GM08714 (cell line): Measurements from ENCODE around the gene PARP12.

Experiments used
- H3K4me3 ChIP-seq: fragments of 200-500 bp; sonication (Bioruptor generic); 2 replicates; pipeline ENCODE4 v1.5.1; 2014; ENCODE audit warnings: mild to moderate bottlenecking, low read length, inconsistent platforms
- ZNF274 ChIP-seq: IDR thresholded peaks from 2 replicates; pipeline ENCODE4 v1.6.1; 2012; ENCODE audit warnings: mild to moderate bottlenecking, low read depth, low read length

PARP12 gene

DNA sequence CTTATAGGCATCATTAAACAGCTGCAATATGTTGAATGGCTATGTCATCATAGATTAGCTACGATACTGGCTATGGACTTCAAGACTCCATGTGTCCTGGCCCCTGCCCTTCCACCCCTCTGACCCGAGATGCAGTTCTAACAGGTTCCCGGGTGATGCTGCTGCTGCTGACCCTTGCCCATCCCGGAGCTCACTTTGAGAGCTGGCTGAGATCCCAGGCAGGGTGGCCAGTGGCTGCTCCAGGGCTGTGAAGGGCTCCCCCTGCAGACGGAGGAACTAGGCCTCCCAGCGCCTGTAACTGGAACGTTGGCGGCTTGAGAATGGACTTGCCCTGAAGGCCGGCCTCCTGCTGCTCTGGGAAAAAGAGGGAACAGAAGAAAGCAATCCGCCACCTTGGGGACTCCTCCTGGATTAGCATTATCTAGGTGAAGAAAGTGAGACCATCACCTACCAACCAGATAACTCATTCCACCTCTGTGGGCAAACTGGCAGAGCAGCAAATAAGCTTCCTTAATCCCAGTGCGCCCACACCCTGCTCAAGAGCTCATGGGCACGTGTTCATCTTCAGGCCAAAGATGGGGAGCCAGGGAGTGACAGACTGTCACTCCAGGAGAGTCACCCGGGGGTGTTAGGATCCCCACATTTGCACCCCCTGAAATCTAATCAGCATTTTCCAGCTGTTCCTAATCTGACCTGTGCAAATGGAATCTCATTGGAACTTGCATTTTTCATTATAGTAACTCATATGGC is 56.8 kb downstream of the PARP12 start:
- no peak for TF ChIP-seq ZNF274
- no peak overlapping the region for H3K4me3 ChIP-seq

DNA sequence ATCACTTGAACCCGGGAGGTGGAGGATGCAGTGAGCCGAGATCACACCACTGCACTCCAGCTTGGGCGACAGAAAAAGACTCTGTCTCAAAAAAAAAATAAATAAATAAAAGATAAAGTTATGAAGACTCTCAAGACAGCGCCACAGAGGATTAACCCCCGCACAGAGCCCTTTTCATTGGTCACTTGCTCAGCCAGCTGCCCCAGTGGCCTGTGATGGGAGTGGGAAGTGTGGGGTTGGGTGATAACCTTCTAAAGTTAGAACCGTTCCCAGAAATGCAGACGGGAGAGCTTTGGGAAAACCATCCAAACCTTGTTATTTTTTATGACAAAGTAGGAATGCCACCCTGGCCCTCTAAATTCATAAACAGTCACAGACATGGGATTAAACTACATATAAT is 57.4 kb downstream of the PARP12 start:
- no peak for TF ChIP-seq ZNF274

DNA sequence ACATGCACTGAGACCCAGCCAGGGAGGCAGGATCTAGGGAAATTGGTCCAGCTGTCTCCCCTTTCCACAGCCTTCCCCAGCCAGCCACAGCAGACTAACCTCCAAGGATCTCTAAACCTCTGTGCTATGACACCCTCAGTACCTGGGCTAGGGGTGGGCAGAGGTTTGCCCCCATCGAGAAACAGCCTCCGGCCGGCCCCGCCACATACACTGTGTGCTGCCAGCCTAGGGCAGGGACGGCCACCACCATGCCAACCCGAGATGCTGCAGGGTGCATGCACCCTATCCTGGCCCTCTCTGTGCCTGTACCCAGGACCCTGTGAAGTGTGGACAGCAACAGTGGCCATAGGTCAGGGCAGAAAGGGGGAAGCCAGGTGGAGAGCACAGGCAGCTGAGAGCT is 58.1 kb downstream of the PARP12 start:
- TF ChIP-seq ZNF274 = no peak
- no peak overlapping the region for H3K4me3 ChIP-seq

More for the DNA sequence above, 57.4 kb downstream of the PARP12 start:
- no peak overlapping the region for H3K4me3 ChIP-seq

DNA sequence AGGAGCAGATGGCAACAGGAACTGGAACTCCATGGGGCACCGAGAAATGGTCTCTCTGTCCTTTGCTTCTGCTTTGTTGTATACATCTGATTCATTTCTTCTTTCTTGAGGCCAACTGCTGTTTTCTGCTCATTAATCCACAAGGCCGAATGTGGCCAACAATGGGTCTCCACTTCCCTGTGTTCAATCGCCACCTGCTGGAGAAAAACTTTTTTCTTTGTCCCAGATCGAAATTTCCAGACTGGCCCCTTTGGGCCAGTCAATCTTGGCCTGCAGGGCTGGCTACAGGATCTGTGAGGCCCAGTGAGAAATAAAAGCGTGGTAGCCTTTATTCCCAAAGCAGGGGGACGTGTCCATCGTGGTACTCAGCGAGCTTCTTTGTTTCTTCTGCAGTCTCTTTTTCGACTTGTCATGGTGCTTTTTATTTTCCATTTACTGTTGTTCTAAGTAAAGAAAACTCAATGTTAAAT is 58.8 kb downstream of the PARP12 start:
- TF ChIP-seq ZNF274 = no peak
- H3K4me3 ChIP-seq = no peak overlapping the region

DNA sequence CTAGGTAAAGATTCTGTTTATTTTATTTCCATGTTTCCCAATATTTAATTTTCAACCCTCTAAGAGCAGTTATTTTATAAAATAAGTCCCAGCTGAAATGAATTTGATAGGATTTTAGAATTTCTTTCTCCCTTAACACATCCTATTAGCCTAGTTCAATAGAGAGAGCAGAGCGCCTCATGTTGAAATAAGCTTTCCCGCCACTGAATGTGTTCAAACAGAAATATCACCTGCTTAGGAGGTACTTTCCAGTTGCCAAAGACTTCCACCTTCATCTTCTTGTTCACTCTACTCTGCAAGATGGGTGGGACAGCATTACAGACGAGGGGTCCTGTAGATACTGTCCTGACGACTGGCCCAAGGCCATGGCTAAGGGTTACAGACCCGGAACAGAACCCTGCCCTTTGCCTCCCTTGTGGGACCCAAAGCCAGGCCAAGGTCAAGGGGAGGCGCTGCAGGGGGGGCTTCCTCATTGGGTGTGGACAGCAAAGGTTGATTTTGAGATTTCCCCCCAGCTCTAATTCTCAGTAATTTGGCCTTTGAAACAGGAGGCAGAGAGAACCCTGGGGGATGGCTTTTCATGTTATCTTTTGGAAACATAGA is 62.0 kb downstream of the PARP12 start:
- H3K4me3 ChIP-seq = no peak overlapping the region
- no peak for TF ChIP-seq ZNF274

DNA sequence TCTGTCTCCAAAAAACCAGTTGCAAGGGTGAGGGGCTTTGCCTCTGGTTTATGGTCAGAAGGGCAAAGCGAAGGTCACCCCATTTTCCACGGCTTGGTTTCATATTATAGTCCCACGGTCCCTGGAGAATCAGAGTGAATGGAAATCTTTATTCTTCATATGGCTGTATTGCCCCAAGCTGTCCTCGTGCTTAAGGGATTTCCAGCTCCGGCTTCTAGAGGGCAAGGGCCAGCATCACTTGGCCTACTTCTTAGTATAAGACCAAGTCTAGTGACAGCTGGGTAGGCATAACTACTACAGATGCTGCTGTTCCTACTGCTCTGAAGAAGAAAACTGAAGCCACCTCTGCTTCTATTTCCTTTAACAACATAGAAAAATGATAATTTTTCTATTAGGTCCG is 63.2 kb downstream of the PARP12 start:
- H3K4me3 ChIP-seq = no peak overlapping the region
- no peak for TF ChIP-seq ZNF274

DNA sequence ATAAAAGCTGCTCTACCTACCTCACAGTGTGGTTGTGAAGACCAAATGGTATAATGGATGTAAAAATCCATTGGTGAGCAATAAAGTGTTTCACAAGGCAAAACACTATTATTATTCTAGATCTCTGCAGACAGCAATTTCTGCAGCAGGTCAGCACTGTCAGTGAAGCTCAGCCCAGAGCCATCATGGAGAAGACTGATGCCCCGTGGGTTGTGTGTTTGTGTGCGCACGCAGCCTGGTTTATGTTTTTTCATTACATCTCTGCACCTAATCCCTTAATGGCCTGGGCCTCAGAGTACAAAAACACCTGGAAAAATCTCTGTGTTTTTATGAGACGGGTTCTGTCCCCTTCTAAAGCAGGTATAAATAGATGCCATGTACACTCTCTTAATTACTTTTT is 64.2 kb downstream of the PARP12 start:
- no peak for TF ChIP-seq ZNF274
- no peak overlapping the region for H3K4me3 ChIP-seq

DNA sequence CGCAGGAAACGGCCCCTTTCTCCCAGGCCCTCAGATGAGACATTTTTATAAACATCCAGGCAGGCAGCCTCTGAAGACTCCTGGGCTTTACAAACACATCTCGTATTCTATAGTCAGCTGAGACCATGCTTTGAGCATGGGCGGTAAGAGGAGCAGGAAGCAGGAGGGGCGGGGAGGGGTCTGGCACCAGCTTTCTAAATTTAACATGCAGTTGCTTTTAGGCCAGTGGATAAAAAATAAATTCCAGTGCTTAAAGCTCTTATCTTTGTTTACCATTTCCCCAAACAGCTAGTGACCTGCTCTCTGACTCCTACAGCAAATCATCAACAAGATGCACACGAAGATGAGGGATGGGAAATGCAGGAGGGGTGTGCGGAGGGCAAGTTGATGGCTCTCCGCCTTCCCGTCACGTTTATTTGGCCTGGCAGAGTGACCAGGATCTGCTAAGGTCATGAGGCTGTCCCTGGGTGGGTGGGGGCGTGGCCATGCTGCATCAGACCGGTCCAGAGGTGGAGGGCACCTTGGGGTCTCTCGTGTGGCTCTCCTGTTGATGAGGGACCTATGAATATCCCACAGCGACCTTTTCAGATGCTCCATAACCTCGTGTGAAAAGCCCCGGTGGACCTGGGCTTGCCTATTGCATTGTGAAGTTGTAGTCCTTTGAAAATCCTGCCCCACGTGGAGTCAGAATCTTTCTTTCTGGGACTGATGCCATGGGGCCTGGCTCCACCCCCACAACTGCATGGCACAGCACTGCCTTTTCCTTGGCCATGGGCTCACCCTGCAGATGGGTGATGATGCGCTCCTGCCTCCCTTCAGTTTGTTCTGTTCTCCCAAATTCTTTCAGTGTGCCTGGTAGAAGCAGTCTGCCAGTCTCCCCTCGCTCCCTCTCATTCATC is 67.5 kb downstream of the PARP12 start:
- TF ChIP-seq ZNF274 = no peak
- H3K4me3 ChIP-seq = no peak overlapping the region

DNA sequence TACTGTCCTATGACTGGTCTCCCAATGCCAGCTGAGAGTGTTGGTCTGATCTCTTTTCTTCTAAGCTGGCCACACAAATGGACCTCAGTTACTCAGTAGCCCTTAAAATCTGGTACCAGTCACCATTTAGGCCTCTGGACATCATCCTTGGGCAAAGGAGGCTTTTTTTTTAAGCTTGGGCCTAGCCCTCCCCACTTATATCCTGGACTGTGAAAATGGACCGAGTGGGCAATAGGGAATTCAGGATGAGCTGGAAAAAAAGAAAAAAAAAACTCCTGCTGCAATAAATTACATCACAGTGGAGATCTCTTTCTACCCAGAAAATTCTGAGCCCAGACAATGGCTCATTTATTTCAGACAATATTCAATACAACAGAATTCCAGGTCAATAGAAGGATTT is 68.4 kb downstream of the PARP12 start:
- TF ChIP-seq ZNF274 = no peak
- H3K4me3 ChIP-seq = no peak overlapping the region

DNA sequence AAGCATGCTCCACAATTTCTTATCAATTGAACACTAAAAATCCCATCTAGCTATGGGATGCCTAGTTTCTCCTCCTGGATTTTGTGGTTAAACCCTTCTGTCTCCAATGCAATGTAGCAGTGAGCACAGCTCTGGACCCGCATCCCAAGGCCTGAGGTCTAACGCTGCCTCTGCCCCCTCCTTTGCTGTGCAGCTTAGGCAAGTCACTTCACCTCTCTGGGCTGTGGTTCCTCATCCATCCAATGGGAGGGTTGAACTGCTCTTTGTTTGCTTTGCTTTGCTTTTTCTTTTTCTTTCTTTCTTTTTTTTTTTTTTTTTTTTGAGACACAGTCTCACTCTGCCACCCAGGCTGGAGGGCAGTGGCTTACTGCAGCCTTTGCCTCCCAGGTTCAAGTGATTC is 69.2 kb downstream of the PARP12 start:
- TF ChIP-seq ZNF274 = no peak

DNA sequence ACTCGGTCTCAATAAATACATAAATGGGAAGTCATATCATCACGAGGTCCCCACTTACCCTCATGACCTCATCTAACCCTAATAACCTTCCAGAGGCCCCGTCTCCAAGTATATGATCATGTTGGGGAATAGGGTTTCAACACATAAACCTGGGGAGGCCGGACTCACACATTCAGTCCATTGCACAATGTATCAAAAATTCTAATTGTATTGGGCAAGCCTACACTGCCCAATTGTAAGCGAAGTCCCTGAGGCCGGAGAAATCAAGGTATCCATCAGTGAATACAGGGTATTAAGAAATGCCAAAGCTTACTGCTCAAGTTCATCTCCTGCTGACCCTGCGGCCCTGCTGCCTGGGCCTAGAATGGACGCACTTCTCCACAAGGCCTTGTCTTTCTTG is 69.6 kb downstream of the PARP12 start:
- no peak overlapping the region for H3K4me3 ChIP-seq
- TF ChIP-seq ZNF274 = no peak

More for the DNA sequence above, 69.2 kb downstream of the PARP12 start:
- H3K4me3 ChIP-seq = no peak overlapping the region

DNA sequence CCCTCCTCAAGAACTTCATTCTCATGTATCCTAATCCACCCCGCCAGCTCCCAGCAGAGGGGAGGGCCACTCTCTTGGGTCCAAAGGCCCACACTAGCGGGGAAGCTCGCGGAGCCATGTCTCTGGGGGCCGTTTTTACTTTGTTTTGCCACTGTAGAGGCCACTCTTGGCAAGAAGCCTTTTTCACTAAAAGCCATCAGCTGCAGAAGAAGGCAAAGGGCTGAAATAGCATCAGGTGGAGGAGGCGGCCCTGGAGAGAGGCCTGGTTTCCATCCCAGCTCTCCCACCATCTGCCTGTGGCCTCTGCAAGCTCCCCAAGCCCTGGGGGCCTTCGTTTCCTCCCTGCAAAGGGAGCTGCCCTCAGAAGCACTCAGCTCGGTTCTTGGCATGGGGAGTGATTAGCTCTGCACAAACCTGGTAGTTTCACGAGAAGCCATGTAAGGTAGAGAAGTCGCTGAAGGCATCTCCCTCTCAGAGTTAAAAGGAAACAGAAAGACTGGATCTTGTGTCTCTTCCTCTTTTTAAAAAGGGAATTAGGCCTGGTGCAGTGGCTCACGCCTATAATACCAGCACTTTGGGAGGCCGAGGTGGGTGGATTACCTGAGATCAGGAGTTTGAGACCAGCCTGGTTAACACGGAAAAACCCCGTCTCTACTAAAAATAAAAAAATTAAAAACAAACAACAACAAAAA is 70.3 kb downstream of the PARP12 start:
- no peak for TF ChIP-seq ZNF274

DNA sequence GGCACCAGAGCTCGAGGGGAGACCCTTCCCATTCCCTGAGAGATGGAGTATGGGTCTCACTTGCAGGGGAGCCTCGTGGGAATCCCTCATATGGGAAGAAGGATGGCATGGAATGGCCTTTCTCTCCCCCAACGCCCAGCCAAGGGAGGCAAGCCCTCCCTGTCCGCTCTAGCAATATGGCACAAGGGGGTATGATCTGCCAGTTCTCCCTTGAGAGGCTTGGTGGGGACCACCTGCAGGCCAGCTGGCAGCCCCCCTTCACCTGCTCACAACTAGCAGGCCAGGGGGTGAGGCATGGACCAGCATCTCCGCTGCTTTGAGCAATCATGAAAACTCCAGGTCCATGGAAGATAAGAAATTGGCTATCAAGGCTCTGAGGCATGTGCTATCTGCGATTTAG is 70.8 kb downstream of the PARP12 start:
- no peak for TF ChIP-seq ZNF274

More for the DNA sequence above, 70.3 kb downstream of the PARP12 start:
- H3K4me3 ChIP-seq = no peak overlapping the region

DNA sequence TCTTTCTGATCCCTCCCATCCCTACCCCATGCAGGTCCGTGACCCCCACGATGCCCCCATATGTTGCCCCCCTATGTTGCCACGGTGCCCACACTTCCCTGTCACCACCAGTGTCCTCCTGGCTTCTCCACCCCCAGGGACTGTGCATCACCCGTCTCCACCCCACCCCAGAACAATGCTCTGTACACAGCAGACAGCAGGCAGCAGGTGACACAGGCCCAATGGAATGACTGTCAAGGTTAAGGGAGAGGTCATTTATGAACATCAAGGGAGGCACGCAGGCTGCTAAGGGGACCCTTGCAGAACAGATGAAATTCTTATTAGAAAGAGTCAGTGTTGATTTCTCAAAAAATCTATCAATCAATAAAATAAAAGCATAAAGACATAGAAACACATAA is 71.5 kb downstream of the PARP12 start:
- no peak for TF ChIP-seq ZNF274
- H3K4me3 ChIP-seq = no peak overlapping the region

More for the DNA sequence above, 70.8 kb downstream of the PARP12 start:
- H3K4me3 ChIP-seq = no peak overlapping the region
